ENCODE results near the gene PRKAG3. TPM values are rescaled to one million over a fixed set of nuclear protein-coding genes. Genes with fewer than 3 reads are reported as not detected.

The PRKAG3 gene
- total RNA-seq, 1 experiment from 2014 or later, result not detected

DNA sequence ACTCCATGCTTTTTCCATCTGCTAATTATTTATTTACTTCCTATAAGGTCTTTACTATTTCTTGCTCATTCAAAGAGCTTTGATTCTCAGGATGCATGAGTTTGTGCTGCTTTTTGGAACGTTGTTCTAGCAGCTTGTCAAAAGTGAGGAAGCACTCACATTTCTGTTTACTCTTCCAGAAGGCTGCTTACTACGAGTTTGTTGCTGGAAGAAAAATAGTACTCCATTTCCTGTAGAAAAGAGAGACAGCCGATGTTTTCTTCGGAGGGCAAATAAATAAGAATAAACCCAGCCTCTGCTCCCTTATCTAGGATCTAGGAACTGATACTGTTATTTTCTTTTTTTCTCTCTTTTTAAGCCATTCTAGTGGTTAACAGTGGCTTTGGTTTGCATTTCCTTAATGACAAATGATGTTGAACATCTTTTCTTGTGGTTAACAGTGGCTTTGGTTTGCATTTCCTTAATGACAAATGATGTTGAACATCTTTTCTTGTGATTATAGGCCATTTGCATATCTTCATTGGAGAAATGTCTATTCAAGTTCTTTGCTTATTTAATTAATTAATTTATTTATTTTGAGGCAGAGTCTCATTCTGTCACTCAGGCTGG, 29.1 kb downstream of the PRKAG3 start (continued):
- TF ChIP-seq, protein P1, sequence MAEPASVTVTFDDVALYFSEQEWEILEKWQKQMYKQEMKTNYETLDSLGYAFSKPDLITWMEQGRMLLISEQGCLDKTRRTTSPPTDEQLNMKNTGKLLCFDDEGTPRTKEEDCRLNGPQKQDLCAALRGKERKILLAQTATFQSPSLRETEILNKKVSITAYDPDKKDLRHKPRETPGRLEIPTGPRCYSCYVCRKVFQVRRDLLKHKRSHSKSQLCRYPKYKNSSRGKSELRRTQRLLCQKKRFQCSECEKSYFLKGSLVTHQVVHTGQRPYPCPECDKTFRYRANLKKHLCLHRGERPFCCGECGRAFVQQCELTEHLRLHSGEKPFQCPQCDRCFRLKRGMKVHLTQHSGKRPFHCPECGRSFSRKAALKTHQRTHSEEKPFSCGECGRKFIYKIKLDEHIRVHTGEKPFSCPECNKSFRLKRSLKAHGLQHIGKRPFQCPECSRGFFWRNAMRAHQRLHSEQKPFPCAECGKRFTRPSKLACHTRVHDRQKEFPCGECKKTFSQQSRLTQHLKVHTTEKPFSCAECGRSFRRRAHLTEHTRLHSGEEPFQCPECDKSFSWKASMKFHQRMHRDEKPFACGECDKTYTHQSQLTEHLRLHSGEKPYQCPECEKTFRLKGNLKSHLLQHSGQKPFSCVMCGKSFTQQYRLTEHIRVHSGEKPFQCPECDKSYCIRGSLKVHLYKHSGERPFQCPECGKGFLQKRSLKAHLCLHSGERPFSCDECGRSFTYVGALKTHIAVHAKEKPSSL (CRISPR knock-in tag; conservative IDR thresholded peaks at IDR 0.05), result no peak
- TF ChIP-seq, protein P2, sequence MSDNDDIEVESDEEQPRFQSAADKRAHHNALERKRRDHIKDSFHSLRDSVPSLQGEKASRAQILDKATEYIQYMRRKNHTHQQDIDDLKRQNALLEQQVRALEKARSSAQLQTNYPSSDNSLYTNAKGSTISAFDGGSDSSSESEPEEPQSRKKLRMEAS (CRISPR knock-in tag; IDR thresholded peaks at IDR 0.05), result no peak
- no peak for TF ChIP-seq RORB (CRISPR knock-in tag; IDR thresholded peaks at IDR 0.05)
- TF ChIP-seq ZNF671 (CRISPR knock-in tag; IDR thresholded peaks at IDR 0.05), result no peak
- TF ChIP-seq CREM (CRISPR knock-in tag; IDR thresholded peaks at IDR 0.05), result no peak
- TF ChIP-seq, protein P3, sequence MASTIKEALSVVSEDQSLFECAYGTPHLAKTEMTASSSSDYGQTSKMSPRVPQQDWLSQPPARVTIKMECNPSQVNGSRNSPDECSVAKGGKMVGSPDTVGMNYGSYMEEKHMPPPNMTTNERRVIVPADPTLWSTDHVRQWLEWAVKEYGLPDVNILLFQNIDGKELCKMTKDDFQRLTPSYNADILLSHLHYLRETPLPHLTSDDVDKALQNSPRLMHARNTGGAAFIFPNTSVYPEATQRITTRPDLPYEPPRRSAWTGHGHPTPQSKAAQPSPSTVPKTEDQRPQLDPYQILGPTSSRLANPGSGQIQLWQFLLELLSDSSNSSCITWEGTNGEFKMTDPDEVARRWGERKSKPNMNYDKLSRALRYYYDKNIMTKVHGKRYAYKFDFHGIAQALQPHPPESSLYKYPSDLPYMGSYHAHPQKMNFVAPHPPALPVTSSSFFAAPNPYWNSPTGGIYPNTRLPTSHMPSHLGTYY (CRISPR knock-in tag; IDR thresholded peaks at IDR 0.05), result no peak

DNA sequence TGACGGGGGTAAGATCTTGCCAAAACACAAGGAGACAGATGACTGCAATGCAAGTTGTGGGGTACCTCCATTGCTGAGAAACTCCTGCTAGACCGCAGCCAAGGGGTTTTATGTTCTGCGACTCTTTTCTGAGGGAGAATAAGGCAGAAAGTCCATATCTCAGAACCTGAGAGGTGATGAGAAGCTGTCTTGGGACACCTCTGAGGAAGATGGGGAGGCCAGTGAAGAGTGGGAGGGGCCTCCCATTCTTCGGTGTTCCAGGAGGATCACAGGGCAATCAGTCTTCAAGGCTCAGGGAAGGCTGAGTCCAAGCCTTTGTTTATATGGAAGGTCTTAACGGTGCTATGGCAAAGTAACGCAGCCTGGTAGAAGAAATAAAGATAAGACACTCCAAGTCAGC, 31.6 kb downstream of the PRKAG3 start:
- ATAC-seq (peak; percentile 86), DNase-seq (ENCODE audit: low spot score) (no peak)
- Mint-ChIP-seq H3K36me3 (peaks cover 10% of the 10 kb centered on the region), H3K27ac (no peak overlapping the region), H3K27me3 (ENCODE audit: low read depth) (no peaks in the 10 kb centered on the region; the same call in 1 of the 2 replicates), H3K4me1 (peaks cover 19% of the 10 kb centered on the region), H3K9me3 (peaks cover 11% of the 10 kb centered on the region), H3K4me3 (no peak overlapping the region)
- CTCF ChIA-PET, result no interaction called here
- TF ChIP-seq FOXJ3 (CRISPR knock-in tag; IDR thresholded peaks at IDR 0.05; ENCODE audit: borderline replicate concordance), result no peak
- TF ChIP-seq ZNF317 (CRISPR knock-in tag; IDR thresholded peaks at IDR 0.05; ENCODE audit: borderline replicate concordance, low read depth), result no peak
- TF ChIP-seq, protein P4, sequence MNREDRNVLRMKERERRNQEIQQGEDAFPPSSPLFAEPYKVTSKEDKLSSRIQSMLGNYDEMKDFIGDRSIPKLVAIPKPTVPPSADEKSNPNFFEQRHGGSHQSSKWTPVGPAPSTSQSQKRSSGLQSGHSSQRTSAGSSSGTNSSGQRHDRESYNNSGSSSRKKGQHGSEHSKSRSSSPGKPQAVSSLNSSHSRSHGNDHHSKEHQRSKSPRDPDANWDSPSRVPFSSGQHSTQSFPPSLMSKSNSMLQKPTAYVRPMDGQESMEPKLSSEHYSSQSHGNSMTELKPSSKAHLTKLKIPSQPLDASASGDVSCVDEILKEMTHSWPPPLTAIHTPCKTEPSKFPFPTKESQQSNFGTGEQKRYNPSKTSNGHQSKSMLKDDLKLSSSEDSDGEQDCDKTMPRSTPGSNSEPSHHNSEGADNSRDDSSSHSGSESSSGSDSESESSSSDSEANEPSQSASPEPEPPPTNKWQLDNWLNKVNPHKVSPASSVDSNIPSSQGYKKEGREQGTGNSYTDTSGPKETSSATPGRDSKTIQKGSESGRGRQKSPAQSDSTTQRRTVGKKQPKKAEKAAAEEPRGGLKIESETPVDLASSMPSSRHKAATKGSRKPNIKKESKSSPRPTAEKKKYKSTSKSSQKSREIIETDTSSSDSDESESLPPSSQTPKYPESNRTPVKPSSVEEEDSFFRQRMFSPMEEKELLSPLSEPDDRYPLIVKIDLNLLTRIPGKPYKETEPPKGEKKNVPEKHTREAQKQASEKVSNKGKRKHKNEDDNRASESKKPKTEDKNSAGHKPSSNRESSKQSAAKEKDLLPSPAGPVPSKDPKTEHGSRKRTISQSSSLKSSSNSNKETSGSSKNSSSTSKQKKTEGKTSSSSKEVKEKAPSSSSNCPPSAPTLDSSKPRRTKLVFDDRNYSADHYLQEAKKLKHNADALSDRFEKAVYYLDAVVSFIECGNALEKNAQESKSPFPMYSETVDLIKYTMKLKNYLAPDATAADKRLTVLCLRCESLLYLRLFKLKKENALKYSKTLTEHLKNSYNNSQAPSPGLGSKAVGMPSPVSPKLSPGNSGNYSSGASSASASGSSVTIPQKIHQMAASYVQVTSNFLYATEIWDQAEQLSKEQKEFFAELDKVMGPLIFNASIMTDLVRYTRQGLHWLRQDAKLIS (CRISPR knock-in tag; IDR thresholded peaks at IDR 0.05; ENCODE audit: borderline replicate concordance), result no peak
- TF ChIP-seq, protein P5, sequence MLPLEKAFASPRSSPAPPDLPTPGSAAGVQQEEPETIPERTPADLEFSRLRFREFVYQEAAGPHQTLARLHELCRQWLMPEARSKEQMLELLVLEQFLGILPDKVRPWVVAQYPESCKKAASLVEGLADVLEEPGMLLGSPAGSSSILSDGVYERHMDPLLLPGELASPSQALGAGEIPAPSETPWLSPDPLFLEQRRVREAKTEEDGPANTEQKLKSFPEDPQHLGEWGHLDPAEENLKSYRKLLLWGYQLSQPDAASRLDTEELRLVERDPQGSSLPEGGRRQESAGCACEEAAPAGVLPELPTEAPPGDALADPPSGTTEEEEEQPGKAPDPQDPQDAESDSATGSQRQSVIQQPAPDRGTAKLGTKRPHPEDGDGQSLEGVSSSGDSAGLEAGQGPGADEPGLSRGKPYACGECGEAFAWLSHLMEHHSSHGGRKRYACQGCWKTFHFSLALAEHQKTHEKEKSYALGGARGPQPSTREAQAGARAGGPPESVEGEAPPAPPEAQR (CRISPR knock-in tag; IDR thresholded peaks at IDR 0.05), result 0 out of 2 replicates have a peak, but pooled peaks have one; percentile 55
- no peak for TF ChIP-seq MYBL2 (CRISPR knock-in tag; IDR thresholded peaks at IDR 0.05)
- TF ChIP-seq, protein P6, sequence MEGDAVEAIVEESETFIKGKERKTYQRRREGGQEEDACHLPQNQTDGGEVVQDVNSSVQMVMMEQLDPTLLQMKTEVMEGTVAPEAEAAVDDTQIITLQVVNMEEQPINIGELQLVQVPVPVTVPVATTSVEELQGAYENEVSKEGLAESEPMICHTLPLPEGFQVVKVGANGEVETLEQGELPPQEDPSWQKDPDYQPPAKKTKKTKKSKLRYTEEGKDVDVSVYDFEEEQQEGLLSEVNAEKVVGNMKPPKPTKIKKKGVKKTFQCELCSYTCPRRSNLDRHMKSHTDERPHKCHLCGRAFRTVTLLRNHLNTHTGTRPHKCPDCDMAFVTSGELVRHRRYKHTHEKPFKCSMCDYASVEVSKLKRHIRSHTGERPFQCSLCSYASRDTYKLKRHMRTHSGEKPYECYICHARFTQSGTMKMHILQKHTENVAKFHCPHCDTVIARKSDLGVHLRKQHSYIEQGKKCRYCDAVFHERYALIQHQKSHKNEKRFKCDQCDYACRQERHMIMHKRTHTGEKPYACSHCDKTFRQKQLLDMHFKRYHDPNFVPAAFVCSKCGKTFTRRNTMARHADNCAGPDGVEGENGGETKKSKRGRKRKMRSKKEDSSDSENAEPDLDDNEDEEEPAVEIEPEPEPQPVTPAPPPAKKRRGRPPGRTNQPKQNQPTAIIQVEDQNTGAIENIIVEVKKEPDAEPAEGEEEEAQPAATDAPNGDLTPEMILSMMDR (IDR thresholded peaks at IDR 0.05), result no peak
- TF ChIP-seq, protein P7, sequence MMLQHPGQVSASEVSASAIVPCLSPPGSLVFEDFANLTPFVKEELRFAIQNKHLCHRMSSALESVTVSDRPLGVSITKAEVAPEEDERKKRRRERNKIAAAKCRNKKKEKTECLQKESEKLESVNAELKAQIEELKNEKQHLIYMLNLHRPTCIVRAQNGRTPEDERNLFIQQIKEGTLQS (CRISPR knock-in tag; conservative IDR thresholded peaks at IDR 0.05), result no peak
- TF ChIP-seq, protein P8, sequence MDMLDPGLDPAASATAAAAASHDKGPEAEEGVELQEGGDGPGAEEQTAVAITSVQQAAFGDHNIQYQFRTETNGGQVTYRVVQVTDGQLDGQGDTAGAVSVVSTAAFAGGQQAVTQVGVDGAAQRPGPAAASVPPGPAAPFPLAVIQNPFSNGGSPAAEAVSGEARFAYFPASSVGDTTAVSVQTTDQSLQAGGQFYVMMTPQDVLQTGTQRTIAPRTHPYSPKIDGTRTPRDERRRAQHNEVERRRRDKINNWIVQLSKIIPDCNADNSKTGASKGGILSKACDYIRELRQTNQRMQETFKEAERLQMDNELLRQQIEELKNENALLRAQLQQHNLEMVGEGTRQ (CRISPR knock-in tag; IDR thresholded peaks at IDR 0.05), result no peak
- TF ChIP-seq, protein P9, sequence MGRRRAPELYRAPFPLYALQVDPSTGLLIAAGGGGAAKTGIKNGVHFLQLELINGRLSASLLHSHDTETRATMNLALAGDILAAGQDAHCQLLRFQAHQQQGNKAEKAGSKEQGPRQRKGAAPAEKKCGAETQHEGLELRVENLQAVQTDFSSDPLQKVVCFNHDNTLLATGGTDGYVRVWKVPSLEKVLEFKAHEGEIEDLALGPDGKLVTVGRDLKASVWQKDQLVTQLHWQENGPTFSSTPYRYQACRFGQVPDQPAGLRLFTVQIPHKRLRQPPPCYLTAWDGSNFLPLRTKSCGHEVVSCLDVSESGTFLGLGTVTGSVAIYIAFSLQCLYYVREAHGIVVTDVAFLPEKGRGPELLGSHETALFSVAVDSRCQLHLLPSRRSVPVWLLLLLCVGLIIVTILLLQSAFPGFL (CRISPR knock-in tag; IDR thresholded peaks at IDR 0.05; ENCODE audit: borderline replicate concordance), result no peak
- POLR2A ChIA-PET, result no interaction called here

Data from WTC11 (cell line).